ENCODE data around the gene TULP4. TPM values are rescaled to one million over a fixed set of nuclear protein-coding genes. Genes with fewer than 3 reads are reported as not detected.

The TULP4 gene
- total and polyA plus RNA-seq, 2 donors (not counting 1 experiment from before 2014, with no cell fraction given) = 12.0 to 90.0 TPM

DNA sequence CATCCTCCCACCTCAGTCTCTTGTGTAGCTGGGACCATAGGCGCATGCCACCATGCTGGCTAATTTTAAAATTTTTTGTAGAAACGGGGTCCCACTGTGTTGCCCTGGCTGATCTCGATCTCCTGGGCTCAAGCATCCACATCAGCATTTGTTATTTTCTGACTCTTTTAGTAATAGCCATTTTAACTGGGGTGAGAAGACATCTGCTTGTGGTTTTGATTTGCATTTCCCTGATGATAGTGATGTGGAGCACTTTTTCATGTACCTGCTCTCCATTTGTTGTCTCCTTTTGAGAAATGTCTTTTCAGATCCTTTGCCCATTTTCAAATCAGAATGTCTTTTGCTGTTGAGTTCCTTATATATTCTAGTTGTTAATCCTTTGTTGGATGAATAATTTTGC, 22.2 kb upstream of the TULP4 start:
- H3K9me3 ChIP-seq (ENCODE audit: control extremely low read depth in 1 of 3, control insufficient read depth in 2 of 3, insufficient read depth in 1 of 3, low read length in 2 of 3) = no peaks in the 10 kb centered on the region
- H3K9ac ChIP-seq (ENCODE audit: low read length) = peak overlapping the region; percentile 63
- no peaks in the 10 kb centered on the region for H4K20me1 ChIP-seq (ENCODE audit: control insufficient read depth, insufficient read depth, low read length, poor library complexity, severe bottlenecking)

DNA sequence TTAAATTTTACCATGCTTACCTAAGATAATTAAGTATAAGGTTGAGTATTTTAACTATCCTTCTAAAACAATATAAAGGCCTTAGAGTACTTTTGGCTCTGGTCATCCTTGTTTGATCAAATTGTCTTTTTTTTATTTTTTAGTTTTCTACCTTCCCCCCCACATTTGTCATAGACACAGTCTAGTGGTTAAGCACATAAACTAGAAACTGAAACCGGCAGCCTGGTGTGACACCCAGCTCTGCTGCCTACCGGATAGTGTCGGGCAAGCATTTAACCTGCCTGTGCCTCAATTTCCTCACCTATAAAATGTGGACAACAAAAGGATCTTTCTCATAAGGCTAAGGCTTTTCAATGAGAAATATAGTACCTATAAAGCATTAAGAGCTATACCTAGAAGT, 21.6 kb upstream of the TULP4 start:
- peak overlapping the region; percentile 90 for H3K4me2 ChIP-seq (replicated peaks; ENCODE audit: low read depth, low read length, poor library complexity, severe bottlenecking)
- intact Hi-C loops (cut with micrococcal nuclease) = loop anchor here (1.0 to 10.0 kb wide), 4 partner anchors 19 to 354 kb away; partner anchors contain the start of gene DYNLT1
- no peak for TF ChIP-seq EZH2 (IDR thresholded peaks at IDR 0.05; ENCODE audit: borderline replicate concordance, insufficient read depth, low read depth, low read length, poor library complexity, severe bottlenecking)
- TF ChIP-seq, protein P1, sequence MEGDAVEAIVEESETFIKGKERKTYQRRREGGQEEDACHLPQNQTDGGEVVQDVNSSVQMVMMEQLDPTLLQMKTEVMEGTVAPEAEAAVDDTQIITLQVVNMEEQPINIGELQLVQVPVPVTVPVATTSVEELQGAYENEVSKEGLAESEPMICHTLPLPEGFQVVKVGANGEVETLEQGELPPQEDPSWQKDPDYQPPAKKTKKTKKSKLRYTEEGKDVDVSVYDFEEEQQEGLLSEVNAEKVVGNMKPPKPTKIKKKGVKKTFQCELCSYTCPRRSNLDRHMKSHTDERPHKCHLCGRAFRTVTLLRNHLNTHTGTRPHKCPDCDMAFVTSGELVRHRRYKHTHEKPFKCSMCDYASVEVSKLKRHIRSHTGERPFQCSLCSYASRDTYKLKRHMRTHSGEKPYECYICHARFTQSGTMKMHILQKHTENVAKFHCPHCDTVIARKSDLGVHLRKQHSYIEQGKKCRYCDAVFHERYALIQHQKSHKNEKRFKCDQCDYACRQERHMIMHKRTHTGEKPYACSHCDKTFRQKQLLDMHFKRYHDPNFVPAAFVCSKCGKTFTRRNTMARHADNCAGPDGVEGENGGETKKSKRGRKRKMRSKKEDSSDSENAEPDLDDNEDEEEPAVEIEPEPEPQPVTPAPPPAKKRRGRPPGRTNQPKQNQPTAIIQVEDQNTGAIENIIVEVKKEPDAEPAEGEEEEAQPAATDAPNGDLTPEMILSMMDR (IDR thresholded peaks at IDR 0.05) = no peak
- Mint-ChIP-seq H3K4me3 (peak overlapping the region; percentile 83), H3K27ac (peak overlapping the region; percentile 95), H3K9me3 (ENCODE audit: insufficient read depth) (no peaks in the 10 kb centered on the region), H3K4me1 (peaks cover 62% of the 10 kb centered on the region), H3K27me3 (no peaks in the 10 kb centered on the region)
- peak overlapping the region; percentile 7 to 74 (median 47) for H3K4me3 ChIP-seq (ENCODE audit: control extremely low read depth in 1 of 5, extremely low read depth in 1 of 5, insufficient read depth in 1 of 5, low read depth in 2 of 5, low read length in 4 of 5)
- no peaks in the 10 kb centered on the region for H4K20me1 ChIP-seq (ENCODE audit: control insufficient read depth, insufficient read depth, low read length, poor library complexity, severe bottlenecking)
- H3K27ac ChIP-seq (ENCODE audit: low read length in 2 of 2) = peak overlapping the region; percentile 69 to 88
- peaks cover 0 to 4% (median 0%) of the 10 kb centered on the region in 3 donors for H3K9me3 ChIP-seq (ENCODE audit: control extremely low read depth in 1 of 3, control insufficient read depth in 2 of 3, insufficient read depth in 1 of 3, low read length in 2 of 3)
- ATAC-seq (ENCODE audit: low read depth) (peak; percentile 88), DNase-seq (peak; percentile 80)
- ChIA-PET POLR2A (interaction anchor here (0.8 kb wide), 1 partner anchor 59 kb away, joined by 4 read pairs; no protein-coding TSS in a partner anchor), CTCF (interaction anchor here (1.0 to 1.4 kb wide), 3 partner anchors 8 to 97 kb away, joined by 3 to 4 read pairs (median 4); no protein-coding TSS in a partner anchor)
- peaks cover 42% of the 10 kb centered on the region for H3K79me2 ChIP-seq (ENCODE audit: control insufficient read depth, insufficient read depth, low read length)
- peaks cover 48 to 53% of the 10 kb centered on the region in 2 donors for H3K4me1 ChIP-seq (ENCODE audit: control insufficient read depth in 2 of 2, insufficient read depth in 2 of 2, low read length in 2 of 2)
- H3K36me3 ChIP-seq (replicated peaks in 1 of 2; ENCODE audit: control extremely low read depth in 1 of 2, control insufficient read depth in 1 of 2, extremely low read depth in 1 of 2, insufficient read depth in 2 of 2, low read length in 1 of 2) = no peaks in the 10 kb centered on the region
- H3K9ac ChIP-seq (ENCODE audit: low read length) = peak overlapping the region; percentile 63
- no peaks in the 10 kb centered on the region for H3K27me3 ChIP-seq (replicated peaks in 1 of 4; ENCODE audit: control extremely low read depth in 1 of 4, control insufficient read depth in 3 of 4, insufficient read depth in 4 of 4, low read length in 3 of 4)
- H2AFZ ChIP-seq (ENCODE audit: insufficient read depth, low read depth, low read length, poor library complexity, severe bottlenecking) = peak overlapping the region; percentile 55
- WGBS (ENCODE audit: insufficient coverage) = 0% methylated on average over 3 of the region's 3 CpGs

More for the DNA sequence above, 22.2 kb upstream of the TULP4 start:
- no peaks in the 10 kb centered on the region for H3K27me3 ChIP-seq (replicated peaks in 1 of 4; ENCODE audit: control extremely low read depth in 1 of 4, control insufficient read depth in 3 of 4, insufficient read depth in 4 of 4, low read length in 3 of 4)
- intact Hi-C loops (cut with micrococcal nuclease) = loop anchor here (1.0 to 10.0 kb wide), 4 partner anchors 19 to 355 kb away; partner anchors contain the start of gene DYNLT1
- peak overlapping the region; percentile 83 for H3K4me3 Mint-ChIP-seq
- H3K27ac Mint-ChIP-seq = peak overlapping the region; percentile 95
- H3K9me3 Mint-ChIP-seq (ENCODE audit: insufficient read depth) = no peaks in the 10 kb centered on the region
- peak overlapping the region; percentile 69 to 88 for H3K27ac ChIP-seq (ENCODE audit: low read length in 2 of 2)
- peaks cover 48 to 53% of the 10 kb centered on the region in 2 donors for H3K4me1 ChIP-seq (ENCODE audit: control insufficient read depth in 2 of 2, insufficient read depth in 2 of 2, low read length in 2 of 2)
- peak overlapping the region; percentile 90 for H3K4me2 ChIP-seq (replicated peaks; ENCODE audit: low read depth, low read length, poor library complexity, severe bottlenecking)
- no peaks in the 10 kb centered on the region for H3K27me3 Mint-ChIP-seq
- H3K36me3 ChIP-seq (replicated peaks in 1 of 2; ENCODE audit: control extremely low read depth in 1 of 2, control insufficient read depth in 1 of 2, extremely low read depth in 1 of 2, insufficient read depth in 2 of 2, low read length in 1 of 2) = no peaks in the 10 kb centered on the region
- no peak for TF ChIP-seq EZH2 (IDR thresholded peaks at IDR 0.05; ENCODE audit: borderline replicate concordance, insufficient read depth, low read depth, low read length, poor library complexity, severe bottlenecking)
- TF ChIP-seq, protein P1 (IDR thresholded peaks at IDR 0.05) = no peak
- no CpG with 5 or more reads among the region's 3 CpGs for WGBS (ENCODE audit: insufficient coverage)
- DNase-seq (peak; percentile 68), ATAC-seq (ENCODE audit: low read depth) (peak; percentile 70)
- H3K79me2 ChIP-seq (ENCODE audit: control insufficient read depth, insufficient read depth, low read length) = peaks cover 42% of the 10 kb centered on the region
- peak overlapping the region; percentile 40 for H2AFZ ChIP-seq (ENCODE audit: insufficient read depth, low read depth, low read length, poor library complexity, severe bottlenecking)
- ChIA-PET CTCF (interaction anchor here (1.0 to 1.4 kb wide), 2 partner anchors 8 to 69 kb away, joined by 3 to 4 read pairs; no protein-coding TSS in a partner anchor), POLR2A (no interaction called here)
- H3K4me1 Mint-ChIP-seq = peaks cover 62% of the 10 kb centered on the region
- H3K4me3 ChIP-seq (ENCODE audit: control extremely low read depth in 1 of 5, extremely low read depth in 1 of 5, insufficient read depth in 1 of 5, low read depth in 2 of 5, low read length in 4 of 5) = peak overlapping the region; percentile 7 to 74 (median 47)
